ENCODE results near the gene LMAN2.
A peak's percentile ranks its signal among the peaks of the same experiment; 100 is the strongest.
"Not testable (repeated sequence)": the region's sequence is repeated elsewhere in the genome, so short reads cannot be mapped to it uniquely, and the experiment has no call there.

The LMAN2 gene

DNA sequence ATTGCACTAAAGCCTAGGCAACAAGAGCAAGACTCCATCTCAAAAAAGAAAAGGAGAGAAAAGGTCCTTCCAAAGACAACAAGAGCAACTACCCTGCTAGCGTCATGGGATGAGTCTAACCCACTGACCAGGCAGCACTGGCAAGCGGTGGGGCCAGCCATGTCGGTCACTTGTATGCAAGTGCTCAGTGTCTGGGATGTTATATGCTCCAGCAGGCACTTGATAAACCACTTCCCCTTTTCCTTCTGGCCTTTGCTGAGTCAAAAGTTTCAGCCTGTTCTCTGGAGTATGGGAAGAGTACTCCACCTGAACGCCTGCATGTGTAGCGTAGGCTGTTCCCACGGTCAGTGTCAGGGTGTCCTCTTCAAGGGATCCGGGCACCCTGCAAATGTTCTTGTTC lies 30.6 kb downstream of the LMAN2 start:
- DNase-seq = no peak

DNA sequence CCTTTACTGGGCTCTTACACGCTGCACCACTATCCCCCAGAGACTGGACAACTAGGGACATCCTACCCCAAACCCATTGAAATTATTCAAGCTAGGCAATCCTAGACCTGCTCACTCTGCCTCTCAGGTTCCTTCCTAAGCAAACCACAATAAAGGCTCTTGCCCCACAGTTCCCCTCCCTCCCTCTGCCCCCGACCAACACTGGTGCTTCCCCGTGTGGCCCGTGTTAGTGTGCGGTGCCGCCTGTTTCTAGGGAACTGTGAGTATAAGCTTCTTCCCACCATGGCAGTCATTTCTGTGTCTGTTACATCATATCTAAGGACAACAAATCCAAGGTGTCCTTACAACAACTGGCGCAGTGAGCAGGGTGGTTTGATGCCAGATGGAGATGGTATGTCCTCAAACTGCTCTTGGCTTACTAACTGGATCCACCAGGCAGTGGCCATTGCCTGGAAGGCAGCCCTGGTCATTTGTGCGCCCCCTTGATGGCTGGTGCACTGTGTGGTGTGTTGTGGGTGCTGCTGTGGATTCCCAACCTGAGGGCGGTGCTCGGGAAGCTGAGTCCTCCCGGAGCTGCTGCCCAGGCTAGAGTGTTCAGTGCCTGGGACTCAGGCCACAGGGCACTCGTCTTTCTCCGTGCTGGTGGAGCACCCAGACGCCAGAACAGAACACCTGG lies 31.4 kb downstream of the LMAN2 start:
- no peak for DNase-seq

DNA sequence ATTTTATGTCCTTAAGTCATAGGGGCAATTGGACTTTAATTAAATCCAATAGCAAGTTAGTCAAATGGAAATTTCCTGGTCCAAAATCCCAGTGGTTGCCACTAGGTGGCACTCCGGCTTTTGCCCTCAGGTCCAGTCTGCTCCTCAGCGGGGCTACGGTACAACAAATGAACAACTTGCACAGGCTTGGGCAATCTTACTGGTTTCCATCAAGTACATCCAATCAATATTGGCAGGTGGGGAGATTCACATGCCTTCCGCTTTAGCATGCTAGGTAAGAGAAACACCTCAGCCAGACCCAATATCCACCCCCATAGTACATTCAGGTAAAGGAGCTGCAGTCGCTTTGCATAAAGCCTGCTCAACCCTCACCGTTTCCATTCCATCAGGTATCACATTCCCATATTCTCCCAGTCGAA lies 33.5 kb downstream of the LMAN2 start:
- peak; percentile 60 for DNase-seq

DNA sequence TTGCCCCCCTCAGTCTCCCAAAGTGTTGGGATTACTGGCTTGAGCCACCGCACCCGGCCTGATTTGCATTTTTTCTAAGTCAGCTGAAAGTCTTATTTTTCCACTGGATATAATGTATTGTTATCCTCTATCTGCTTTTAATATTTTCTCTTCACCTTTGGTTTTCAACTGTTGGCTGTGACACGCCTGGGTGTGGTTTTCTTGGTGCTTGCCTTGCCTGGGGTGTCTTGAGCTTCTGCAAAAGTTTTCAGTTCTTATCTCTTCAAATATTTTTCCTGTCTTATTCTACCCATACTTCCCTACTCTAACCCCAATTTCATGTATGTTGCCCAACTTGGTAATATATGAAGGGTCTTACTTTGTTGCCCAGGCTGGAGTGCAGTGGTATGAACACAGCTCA lies 35.5 kb downstream of the LMAN2 start:
- no peak for DNase-seq

DNA sequence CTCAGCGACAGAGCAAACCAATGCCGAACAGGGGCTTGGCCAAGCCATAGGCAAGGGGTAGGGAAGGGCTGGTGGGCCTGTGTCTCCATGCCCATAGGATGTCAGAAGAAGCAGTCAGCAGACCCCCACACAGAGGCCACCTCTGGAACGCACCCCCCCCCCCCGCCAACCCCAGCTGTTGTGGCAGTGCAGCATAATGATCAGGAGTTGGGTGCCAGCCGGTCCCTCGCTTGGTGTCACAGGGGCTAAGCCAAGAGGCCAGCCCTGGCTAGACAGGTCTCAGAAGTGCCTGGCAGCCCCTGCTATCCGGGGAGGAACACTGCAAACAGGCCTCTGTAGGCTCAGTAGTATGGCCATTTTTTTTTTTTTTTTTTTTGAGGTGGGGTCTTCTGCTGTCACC lies 36.1 kb downstream of the LMAN2 start:
- no peak for DNase-seq

DNA sequence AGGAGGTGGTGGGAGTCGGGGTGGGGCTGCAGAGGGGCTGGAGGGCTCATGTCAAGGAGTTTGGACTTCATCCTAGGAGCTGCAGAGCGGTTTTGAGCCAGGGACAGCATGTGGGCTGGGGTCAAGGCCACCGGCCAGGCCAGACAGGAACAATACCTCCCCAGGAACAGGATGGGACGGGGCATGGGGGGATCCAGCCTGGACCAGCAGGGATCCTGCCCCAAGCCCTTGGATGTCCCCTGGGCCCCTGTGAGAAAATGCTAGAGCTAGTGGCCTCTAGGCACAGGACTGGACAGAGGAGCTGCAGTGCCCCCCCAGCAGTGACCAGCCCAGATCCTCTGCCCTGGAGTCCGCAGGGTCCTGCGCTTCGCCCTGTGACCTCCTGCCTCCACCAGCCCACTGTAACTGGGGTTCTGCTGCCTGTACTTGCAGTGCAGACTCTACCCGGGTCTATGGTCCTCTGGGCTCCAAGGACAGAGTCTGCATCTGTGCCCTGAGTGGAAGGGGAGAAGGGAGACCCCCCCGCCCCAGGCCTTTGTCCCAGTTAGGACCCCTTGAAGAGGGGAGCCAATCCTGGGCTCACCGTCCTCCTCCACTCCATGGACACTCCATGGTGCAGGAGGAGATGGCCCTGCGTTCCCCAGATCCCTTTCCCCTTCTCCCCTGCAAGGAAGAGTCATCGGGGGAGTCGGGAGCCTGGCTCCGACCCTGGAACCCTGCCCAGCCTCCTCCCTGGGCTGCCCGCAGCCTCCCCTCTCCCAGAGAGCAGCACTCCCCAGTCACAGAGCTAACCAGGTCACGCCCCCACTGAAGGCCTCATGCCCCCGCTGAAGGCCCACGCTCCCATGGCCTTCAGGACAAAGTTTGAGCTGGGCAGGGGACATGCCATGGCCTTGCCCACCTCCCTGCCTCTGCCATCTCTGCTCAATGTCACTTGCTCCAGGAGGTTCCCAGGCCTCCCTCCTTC lies 36.8 kb downstream of the LMAN2 start:
- no peak for DNase-seq

DNA sequence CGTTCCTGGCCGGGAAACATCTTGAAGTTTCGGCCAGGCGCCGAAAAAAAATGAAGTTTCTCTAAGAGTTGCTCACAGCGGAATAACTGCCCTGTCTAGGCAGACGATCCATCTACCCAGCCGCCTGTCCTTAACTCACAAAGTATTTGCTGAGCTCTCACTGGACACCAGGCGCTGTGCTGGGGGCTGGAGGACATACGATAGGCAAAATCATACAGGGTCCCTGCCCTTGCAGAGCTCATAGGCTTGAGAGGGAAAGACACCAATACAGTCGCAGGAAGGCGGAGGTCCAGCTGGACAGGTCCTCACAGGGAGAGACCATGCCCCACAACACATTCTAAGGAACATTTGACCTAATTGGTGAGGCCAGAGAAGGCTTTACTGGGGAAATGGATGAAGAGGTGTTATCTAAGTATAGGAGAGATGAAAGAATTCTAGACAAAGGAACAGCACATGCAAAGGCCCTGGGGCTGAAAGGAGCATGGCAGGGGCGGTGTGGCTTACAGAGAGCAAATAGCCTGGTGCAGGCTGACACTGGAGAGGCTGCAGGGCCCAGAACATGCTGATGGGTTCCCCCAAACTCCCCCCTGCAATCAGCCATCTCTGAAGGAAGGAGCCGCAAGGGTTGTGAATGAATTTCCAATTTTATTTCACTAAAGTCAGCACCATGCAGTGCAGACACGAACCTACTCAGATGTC lies 37.8 kb downstream of the LMAN2 start:
- no peak for DNase-seq

DNA sequence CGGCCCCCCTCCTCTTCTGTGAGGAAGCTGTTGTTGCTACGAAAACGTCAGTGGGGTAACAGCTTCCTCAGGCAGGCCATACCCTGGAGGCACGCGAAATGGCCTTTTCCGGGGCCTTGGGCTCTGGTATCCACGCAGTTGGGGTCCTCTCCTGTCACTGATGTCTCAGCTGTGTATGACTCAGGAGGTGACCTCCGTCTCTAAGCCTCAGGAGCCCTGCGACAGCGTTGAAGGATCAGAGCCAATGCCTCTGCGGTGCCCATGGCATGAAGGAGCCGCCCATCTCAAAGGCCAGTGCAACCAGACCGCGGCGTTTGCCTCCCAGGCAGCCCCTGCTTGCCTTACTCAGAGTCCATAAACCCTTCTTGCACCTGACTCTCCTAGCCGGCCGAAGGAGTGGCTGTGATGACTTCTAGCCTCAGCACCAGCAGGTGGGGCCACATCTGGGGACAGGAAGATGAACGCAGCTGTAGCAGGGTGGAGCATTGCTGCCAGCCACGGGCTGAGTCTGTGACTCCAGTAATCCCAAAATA lies 38.8 kb downstream of the LMAN2 start:
- no peak for DNase-seq

DNA sequence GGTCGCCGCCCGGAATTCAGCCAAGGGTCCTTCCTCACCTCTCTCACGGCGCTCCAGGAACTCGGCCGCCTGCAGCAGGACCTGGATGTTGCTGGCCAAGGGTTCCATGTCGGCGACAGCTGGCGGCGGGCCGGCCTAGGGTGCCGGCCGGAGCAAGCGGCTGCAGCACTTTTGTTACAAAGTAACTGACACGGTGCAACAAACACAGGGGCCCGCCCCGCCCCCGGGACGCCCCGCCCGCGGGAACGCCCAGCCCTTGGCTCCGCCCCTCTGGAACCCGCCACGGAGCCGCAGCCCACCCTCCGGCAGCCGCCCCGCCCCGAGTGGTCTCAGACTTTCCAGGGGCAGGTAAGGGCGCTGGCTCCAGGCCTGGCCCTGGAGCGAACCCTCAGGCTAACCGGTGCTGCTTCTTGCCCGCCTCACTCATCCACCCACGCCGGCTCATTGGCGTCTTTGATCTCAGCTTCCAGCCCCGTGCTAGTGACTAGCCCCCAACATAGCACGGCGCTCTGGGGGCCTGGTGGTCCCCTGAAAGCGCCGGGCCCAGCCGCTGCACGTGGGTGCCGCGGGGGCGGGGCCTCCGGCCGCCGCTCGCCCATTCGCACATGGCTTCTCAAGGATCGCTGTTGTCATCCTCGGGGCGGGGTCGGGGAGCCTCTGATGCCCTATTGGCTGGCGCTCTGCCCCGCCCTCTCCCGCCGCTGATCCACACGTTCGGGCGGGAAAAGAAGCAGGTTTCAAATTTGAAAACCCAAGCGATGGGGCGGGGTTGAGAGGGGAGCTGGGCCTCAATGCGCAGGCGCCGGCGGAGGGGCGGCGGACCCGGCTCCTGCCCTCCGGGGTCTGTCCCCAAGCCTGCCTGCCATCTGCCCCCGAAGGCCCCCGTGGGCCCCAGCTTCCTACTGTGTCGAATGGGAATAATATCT lies 39.5 kb downstream of the LMAN2 start, which contains the start of gene MXD3:
TSS of gene MXD3 (minus strand) at position 176 of the 926 bp plus-strand sequence. CDS start at position 108, 68 bp downstream.
- DNase-seq = peak; percentile 98

DNA sequence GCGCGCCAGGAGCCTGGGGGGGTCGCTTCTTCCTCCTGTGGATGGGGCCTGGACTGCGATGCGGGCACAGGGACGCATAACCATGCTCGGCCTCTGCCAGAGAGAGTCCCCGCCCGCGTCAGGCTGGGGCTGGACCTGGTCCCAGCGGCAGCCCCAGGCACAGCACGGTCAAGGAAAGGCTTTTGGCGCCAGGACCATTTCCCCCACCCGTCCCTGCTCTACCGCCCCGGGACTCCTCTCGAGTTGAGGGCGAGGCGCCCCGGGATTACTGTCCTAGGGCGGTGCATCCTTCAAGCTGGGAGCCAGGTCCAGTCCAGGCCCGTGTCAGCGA lies 40.1 kb downstream of the LMAN2 start:
- no peak for DNase-seq

DNA sequence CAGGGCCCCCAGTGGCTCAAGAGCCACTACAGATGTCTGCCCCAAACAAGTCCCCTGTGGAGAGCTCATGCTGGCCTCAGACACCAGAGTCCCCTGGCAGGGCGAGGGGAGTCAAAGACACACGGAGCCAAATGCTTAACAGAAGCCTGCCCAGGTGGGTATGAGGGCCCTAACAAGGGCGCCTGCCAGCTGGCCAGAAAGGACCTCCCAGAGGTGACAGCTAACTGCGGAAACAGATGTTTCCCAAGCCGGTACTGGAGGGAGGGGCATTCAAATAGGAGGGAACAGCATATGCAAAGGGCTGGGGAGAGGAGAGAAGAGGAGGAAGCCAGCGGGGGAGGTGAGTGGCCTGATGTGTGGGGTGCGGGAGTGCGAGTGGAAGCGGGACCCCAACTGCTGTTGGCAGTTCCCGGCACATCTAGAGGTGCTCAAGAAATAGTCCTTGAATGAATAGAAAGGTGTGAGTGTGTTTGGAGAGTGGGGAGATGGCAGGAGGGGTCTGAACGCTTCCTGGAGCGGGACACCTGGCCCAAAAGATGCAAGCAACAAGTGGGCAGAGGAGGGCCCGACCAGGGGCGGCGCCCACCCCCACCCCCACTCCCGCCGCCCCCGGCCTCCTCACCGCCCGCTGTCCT lies 40.6 kb downstream of the LMAN2 start:
- DNase-seq = peak; percentile 75

DNA sequence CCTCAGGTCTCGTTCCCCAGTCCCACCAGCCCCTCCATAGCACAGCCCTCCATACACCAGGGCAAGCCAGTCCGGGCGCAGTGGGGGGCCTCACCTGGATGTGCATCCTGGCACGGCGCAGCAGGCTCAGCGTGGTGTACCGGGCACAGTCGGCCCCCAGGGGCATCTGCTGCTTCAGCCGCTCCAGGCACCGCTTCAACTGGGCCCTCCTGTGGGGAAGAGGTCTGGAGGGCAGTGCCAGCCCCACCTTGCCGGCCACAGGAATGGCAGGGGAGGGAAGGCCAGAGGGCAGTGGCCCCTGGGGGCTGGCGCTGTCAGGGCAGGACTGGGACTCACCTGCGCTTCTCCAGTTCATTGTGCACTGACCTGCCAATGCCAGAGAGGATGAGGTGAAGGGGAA lies 41.1 kb downstream of the LMAN2 start:
- no peak for DNase-seq

DNA sequence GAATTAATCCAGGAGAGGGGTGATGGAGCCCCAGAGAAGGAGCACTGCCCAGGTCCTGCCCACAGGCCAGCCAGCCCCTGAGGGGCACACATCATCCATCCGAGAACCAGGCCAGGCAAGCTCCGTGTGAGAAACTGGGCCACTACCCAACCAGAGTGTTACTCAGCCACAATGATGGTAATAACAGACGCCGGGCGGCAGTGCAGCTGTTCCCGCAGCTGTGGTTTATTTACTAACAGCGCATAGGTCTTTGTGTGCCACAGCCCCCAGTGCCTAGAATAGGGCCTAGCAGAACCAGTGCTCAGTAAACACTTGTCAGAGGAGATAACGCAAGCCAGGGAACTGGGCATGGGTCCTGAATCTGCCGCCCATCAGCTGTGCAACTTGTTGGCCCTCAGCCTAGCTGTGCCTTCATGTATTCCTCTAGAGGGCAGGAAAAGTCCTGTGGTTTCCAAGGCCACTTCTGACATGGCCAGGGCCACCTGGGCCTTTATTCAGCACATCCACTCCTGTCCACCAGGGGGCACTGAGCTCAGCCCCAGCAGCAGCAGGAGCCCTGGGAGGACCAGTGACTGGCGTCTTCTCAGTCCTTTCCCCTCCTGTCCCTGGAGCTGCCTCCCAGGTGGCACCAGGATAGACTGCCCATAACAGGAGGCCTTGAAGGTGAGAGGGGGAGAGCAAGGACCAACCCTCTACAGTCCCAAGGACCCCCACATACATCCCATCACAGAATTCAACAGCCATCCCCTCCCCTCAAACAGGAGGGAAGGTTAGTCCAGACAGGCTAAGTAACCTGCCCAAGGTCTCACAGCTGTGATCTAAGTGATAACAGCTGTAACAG lies 41.9 kb downstream of the LMAN2 start:
- peak; percentile 82 for DNase-seq

DNA sequence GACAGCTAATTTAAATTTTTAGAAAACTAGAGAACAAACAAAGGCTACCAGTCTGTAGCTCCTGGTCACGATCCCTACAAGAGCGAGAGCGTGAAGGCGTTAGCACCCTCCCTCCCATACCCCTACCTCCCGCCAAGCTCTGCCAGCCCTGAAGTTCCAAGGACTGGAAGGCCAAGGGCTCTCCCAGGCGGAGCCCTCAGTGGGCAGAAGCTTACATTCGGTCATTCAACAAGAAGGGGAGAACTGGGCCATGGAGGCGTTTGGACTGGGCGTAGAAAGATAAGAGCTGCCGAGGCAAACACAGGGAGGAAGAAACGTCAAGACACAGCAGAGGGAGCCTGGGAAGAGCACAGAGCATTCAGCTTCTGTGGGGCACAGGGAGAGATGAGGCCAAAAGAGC lies 42.7 kb downstream of the LMAN2 start:
- DNase-seq = no peak

DNA sequence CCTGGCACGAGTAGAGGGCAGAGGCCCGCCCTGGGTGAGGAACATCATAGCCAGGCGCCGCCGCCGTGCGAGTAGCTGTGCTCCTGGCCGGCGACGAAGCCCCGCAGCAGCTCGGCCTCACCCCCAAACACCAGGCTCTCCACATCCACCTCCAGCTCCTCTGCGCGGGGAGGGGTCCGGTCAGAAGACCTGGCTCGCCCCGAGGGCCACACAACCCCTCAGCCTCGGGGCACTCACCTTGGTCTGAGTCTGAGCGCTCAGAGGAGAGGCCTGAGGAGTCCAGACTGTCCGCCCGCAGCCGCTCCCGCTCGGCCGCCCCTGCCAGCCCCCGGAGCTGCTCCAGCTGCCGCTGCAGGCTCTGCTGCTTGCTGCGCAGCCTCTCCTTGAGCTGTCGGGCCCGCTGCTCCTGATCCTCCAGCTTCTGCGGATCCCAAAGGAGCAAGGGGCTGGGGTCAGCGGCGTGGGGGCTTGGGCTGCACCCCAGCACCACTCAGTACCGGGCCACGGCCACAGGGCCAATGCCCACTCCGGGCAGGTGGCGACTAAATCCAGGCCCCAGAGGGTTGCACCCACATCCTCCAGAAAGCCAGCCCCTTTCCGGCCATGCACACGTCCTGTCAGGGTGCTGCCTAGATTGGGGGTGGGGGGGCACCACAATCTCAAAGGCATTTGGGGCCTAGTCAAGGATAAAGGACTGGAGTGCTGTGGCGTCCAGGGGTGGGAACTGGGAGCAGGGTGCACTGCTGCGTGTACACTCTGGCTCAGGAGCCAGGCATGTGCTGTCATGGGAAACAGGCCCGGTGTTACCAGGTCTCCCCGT lies 43.7 kb downstream of the LMAN2 start:
- no peak for DNase-seq

DNA sequence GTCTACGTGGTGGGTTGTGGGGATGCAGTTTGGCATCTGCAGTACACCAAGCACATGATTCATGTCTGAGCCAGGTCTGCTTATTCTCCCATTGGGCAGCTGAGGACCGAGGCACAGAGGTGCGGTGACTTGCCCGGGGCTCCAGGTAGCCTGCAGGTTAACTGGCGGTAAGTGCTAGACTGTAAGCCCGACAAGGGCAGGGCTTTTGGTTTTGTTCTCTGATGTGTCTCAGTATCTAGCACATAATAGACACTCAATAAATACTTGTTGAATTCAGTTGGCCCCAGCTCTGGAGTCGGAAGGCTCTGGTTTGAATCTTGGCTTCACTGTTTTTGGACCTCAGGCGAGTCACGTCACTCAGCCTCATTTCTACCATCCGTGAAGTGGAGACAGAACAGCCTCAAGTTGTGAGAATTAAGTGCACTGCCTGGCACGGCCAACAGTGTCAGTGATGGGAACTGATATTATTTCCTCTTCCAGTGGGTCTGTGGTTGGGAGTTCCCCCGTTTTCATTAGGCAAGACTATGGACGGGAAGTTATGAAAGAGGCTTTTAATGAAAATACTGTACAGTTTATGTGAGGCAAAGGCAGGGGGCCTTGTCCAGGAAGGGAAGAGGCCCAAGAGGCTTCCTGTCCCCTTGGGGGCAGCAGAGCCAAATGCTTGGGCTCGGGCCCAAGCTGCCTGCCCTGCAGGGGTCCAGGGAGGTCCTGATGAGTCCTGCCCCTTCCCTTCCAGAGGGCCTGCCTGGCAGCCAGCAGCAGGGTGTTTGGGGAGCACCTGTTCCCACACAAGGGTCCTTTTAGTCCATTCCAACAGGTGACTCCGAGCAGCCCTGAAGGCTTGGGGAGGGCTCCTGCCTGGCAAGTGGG lies 44.6 kb downstream of the LMAN2 start:
- DNase-seq = no peak

DNA sequence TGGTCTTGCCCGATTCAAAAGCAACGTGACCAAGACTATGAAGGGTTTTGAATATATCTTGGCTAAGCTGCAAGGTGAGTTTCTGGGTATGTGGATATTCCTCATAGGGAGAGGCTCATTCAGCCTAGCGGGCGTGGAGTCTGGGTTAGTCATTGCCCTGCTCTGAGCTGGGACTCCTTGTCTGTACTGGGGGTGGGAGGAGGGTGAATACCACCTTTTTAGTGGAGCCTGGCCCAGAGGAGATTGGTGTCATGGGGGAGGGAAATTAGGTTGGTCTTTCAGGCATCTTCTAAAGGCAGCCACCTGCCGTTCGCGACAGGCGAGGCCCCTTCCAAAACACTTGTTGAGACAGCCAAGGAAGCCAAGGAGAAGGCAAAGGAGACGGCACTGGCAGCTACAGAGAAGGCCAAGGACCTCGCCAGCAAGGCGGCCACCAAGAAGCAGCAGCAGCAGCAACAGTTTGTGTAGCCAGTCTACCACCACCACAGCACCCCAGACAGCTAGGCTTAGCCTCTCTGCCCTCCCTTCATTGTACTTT lies 45.3 kb downstream of the LMAN2 start:
- DNase-seq = not testable (repeated sequence)

DNA sequence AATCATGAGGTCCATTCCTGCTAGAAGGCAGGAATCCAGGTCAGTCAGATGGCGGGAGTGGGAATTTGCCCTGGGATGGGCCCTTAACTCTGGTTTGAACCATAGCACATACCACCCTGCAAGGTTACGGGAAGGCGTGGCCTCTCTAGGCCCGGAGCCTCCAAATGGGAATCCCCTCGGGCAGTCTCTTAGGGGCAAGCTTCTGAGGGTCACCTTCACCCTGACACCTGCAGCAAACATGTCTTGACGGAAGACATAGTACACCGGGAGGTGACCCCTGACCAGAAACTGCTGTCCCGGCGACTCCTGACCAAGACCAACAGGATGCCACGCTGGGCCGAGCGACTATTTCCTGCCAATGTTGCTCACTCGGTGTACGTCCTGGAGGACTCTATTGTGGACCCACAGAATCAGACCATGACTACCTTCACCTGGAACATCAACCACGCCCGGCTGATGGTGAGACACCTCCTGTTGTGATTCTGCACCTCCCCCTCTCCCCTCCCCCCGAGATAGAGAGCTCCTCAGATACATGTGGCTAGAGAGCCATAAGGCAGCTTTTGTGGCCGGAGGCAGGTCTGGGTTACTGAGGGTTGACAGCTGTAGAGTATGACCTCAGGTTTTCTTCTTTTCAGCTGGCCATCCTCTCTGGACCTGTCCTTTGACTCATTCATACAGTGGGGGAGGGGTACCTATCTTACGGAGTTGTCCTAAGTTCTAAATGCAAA lies 46.9 kb downstream of the LMAN2 start:
- DNase-seq = no peak
